Activated CD8-positive, alpha-beta memory T cell treated with anti-CD3 and anti-CD28 coated beads, Interleukin-2, amount 50 U/mL, for 4 hours (primary cell): ENCODE results near the gene TXNDC17.
"Not testable (repeated sequence)": the region's sequence is repeated elsewhere in the genome, so short reads cannot be mapped to it uniquely, and the experiment has no call there.

Source experiments
- DNase-seq: peaks from one replicate; pipeline ENCODE4 v3.0.0-alpha.2; 2020

Gene TXNDC17

GRCh38 chr17:6684881-6685767 is 44.3 kb downstream of the TXNDC17 start:
- DNase-seq: no peak

- no peak for DNase-seq
Observed at GRCh38 chr17:6686026-6686425, 45.2 kb downstream of the TXNDC17 start.

- no peak for DNase-seq
Observed at GRCh38 chr17:6688944-6689343, 48.1 kb downstream of the TXNDC17 start.

GRCh38 chr17:6690641-6691040 is 49.8 kb downstream of the TXNDC17 start:
- no peak for DNase-seq

GRCh38 chr17:6691546-6691945 is 50.7 kb downstream of the TXNDC17 start:
- no peak for DNase-seq

GRCh38 chr17:6691958-6692357 is 51.1 kb downstream of the TXNDC17 start:
- DNase-seq: not testable (repeated sequence)
